MG63 (cell line): ENCODE measurements around the gene CCN5. TPM values are rescaled to one million over a fixed set of nuclear protein-coding genes. Genes with fewer than 3 reads are reported as not detected.

Experiments used
- DNase-seq: peaks from one replicate; pipeline ENCODE4 v3.0.0-alpha.2; 2020
- H3K27me3 ChIP-seq: fragments of 250-450 bp; sonication (Bioruptor Pico); 2 replicates; pipeline ENCODE4 v1.5.1; 2020; ENCODE audit warnings: mild to moderate bottlenecking, moderate library complexity
- H3K36me3 ChIP-seq: fragments of 250-450 bp; sonication (Bioruptor Pico); 2 replicates; pipeline ENCODE4 v1.5.1; 2020; ENCODE audit warnings: mild to moderate bottlenecking, moderate library complexity
- H3K4me3 ChIP-seq: fragments of 250-450 bp; sonication (Bioruptor Pico); 2 replicates; pipeline ENCODE4 v1.5.1; 2020; ENCODE audit warnings: mild to moderate bottlenecking, moderate library complexity
- H3K9me3 ChIP-seq: fragments of 250-450 bp; sonication (Bioruptor Pico); 2 replicates; pipeline ENCODE4 v1.5.1; 2020; ENCODE audit warnings: mild to moderate bottlenecking, moderate library complexity
- total RNA-seq: library from RNA; depleted of rRNA; stranded (reverse); fragments of >200 nt; shearing (Covaris generic); gene quantifications from 2 replicates; pipeline ENCODE4 v1.2.3, GENCODE V29; 2014; ENCODE audit warnings: low replicate concordance

Gene CCN5
- total RNA-seq, 1 experiment from 2014 or later = 0.07 TPM

- no peaks in the 10 kb centered on the region for H3K36me3 ChIP-seq
- H3K27me3 ChIP-seq = no peaks in the 10 kb centered on the region
- no peak overlapping the region for H3K4me3 ChIP-seq
- no peaks in the 10 kb centered on the region for H3K9me3 ChIP-seq
- no peak for DNase-seq
Observed at GRCh38 chr20:44723798-44724362, 8.7 kb downstream of the CCN5 start.

- DNase-seq = no peak
- Histone ChIP-seq H3K36me3 (no peaks in the 10 kb centered on the region), H3K27me3 (no peaks in the 10 kb centered on the region), H3K4me3 (no peak overlapping the region), H3K9me3 (no peaks in the 10 kb centered on the region)
Observed at GRCh38 chr20:44724423-44725091, 9.4 kb downstream of the CCN5 start.

- Histone ChIP-seq H3K4me3 (no peak overlapping the region), H3K9me3 (peaks cover 10% of the 10 kb centered on the region), H3K27me3 (no peaks in the 10 kb centered on the region), H3K36me3 (no peaks in the 10 kb centered on the region)
- DNase-seq = no peak
Observed at GRCh38 chr20:44725837-44726236, 10.7 kb downstream of the CCN5 start.

GRCh38 chr20:44727039-44727438 is 11.9 kb downstream of the CCN5 start:
- Histone ChIP-seq H3K27me3 (no peaks in the 10 kb centered on the region), H3K36me3 (no peaks in the 10 kb centered on the region), H3K9me3 (peaks cover 14% of the 10 kb centered on the region), H3K4me3 (no peak overlapping the region)
- DNase-seq = no peak

- no peaks in the 10 kb centered on the region for H3K36me3 ChIP-seq
- H3K27me3 ChIP-seq = no peaks in the 10 kb centered on the region
- H3K9me3 ChIP-seq = peaks cover 14% of the 10 kb centered on the region
- no peak overlapping the region for H3K4me3 ChIP-seq
- no peak for DNase-seq
Observed at GRCh38 chr20:44727651-44728050, 12.5 kb downstream of the CCN5 start.

- no peak overlapping the region for H3K4me3 ChIP-seq
- H3K9me3 ChIP-seq = peaks cover 14% of the 10 kb centered on the region
- H3K36me3 ChIP-seq = no peaks in the 10 kb centered on the region
- H3K27me3 ChIP-seq = no peaks in the 10 kb centered on the region
- DNase-seq = peak; percentile 98
Observed at GRCh38 chr20:44728801-44729443, 13.8 kb downstream of the CCN5 start.

- no peaks in the 10 kb centered on the region for H3K36me3 ChIP-seq
- DNase-seq = peak; percentile 59
Observed at GRCh38 chr20:44730441-44730840, 15.3 kb downstream of the CCN5 start.

GRCh38 chr20:44731657-44732056 is 16.5 kb downstream of the CCN5 start:
- peaks cover 17% of the 10 kb centered on the region for H3K9me3 ChIP-seq
- DNase-seq = peak; percentile 61
- H3K27me3 ChIP-seq = no peaks in the 10 kb centered on the region
- no peak overlapping the region for H3K4me3 ChIP-seq
- no peaks in the 10 kb centered on the region for H3K36me3 ChIP-seq

More at GRCh38 chr20:44730441-44730840, 15.3 kb downstream of the CCN5 start:
- H3K27me3 ChIP-seq = no peaks in the 10 kb centered on the region
- no peak overlapping the region for H3K4me3 ChIP-seq
- H3K9me3 ChIP-seq = peaks cover 14% of the 10 kb centered on the region

GRCh38 chr20:44732327-44732726 is 17.2 kb downstream of the CCN5 start:
- DNase-seq = no peak
- H3K27me3 ChIP-seq = no peaks in the 10 kb centered on the region
- peaks cover 19% of the 10 kb centered on the region for H3K9me3 ChIP-seq
- no peak overlapping the region for H3K4me3 ChIP-seq
- no peaks in the 10 kb centered on the region for H3K36me3 ChIP-seq

- H3K27me3 ChIP-seq = no peaks in the 10 kb centered on the region
- H3K9me3 ChIP-seq = peaks cover 19% of the 10 kb centered on the region
- no peaks in the 10 kb centered on the region for H3K36me3 ChIP-seq
- no peak overlapping the region for H3K4me3 ChIP-seq
- peak; percentile 62 for DNase-seq
Observed at GRCh38 chr20:44733341-44734069, 18.3 kb downstream of the CCN5 start.

GRCh38 chr20:44734938-44735337 is 19.8 kb downstream of the CCN5 start:
- Histone ChIP-seq H3K4me3 (no peak overlapping the region), H3K9me3 (peaks cover 18% of the 10 kb centered on the region), H3K36me3 (no peaks in the 10 kb centered on the region), H3K27me3 (no peaks in the 10 kb centered on the region)
- DNase-seq = peak; percentile 70

GRCh38 chr20:44735816-44736169 is 20.6 kb downstream of the CCN5 start:
- no peaks in the 10 kb centered on the region for H3K36me3 ChIP-seq
- no peak for DNase-seq
- H3K9me3 ChIP-seq = peaks cover 10% of the 10 kb centered on the region
- H3K4me3 ChIP-seq = no peak overlapping the region
- H3K27me3 ChIP-seq = no peaks in the 10 kb centered on the region

GRCh38 chr20:44736170-44737021 is 21.2 kb downstream of the CCN5 start:
- Histone ChIP-seq H3K9me3 (peaks cover 6% of the 10 kb centered on the region; the same call in 1 of the 2 replicates), H3K27me3 (no peaks in the 10 kb centered on the region), H3K36me3 (no peaks in the 10 kb centered on the region), H3K4me3 (no peak overlapping the region)
- peak; percentile 48 for DNase-seq

GRCh38 chr20:44737116-44737515 is 21.9 kb downstream of the CCN5 start:
- DNase-seq = no peak
- Histone ChIP-seq H3K9me3 (peaks cover 4% of the 10 kb centered on the region; the same call in 1 of the 2 replicates), H3K4me3 (no peak overlapping the region), H3K36me3 (no peaks in the 10 kb centered on the region), H3K27me3 (no peaks in the 10 kb centered on the region)

GRCh38 chr20:44738813-44739477 is 23.8 kb downstream of the CCN5 start:
- H3K36me3 ChIP-seq = no peaks in the 10 kb centered on the region
- peak; percentile 75 for DNase-seq
- peaks cover 4% of the 10 kb centered on the region; the same call in 1 of the 2 replicates for H3K9me3 ChIP-seq
- peak overlapping the region; percentile 8; the same call in 1 of the 2 replicates for H3K4me3 ChIP-seq
- H3K27me3 ChIP-seq = no peaks in the 10 kb centered on the region

- Histone ChIP-seq H3K36me3 (no peaks in the 10 kb centered on the region), H3K9me3 (peaks cover 4% of the 10 kb centered on the region; the same call in 1 of the 2 replicates), H3K27me3 (no peaks in the 10 kb centered on the region), H3K4me3 (no peak overlapping the region)
- DNase-seq = no peak
Observed at GRCh38 chr20:44739942-44740341, 24.8 kb downstream of the CCN5 start.
